ENCODE measurements around the gene OLFM1.
"Not testable (repeated sequence)": the region's sequence is repeated elsewhere in the genome, so short reads cannot be mapped to it uniquely, and the experiment has no call there.

The OLFM1 gene

GRCh38 chr9:135156525-135157510, 69.3 kb downstream of the OLFM1 start:
- Histone ChIP-seq H3K27me3 (ENCODE audit: control insufficient read depth, insufficient read depth, low read length) (no peaks in the 10 kb centered on the region), H3K4me1 (ENCODE audit: control insufficient read depth, low read depth, low read length) (peaks cover 7% of the 10 kb centered on the region), H3K9me3 (ENCODE audit: control insufficient read depth, low read depth, low read length) (no peaks in the 10 kb centered on the region), H3K36me3 (ENCODE audit: control insufficient read depth, low read depth, low read length) (no peaks in the 10 kb centered on the region), H3K27ac (ENCODE audit: low read length) (no peak overlapping the region), H3K4me3 (ENCODE audit: low read length) (no peak overlapping the region), H3K9ac (ENCODE audit: low read length) (no peak overlapping the region)

- Histone ChIP-seq H3K36me3 (ENCODE audit: control insufficient read depth, low read depth, low read length) (no peaks in the 10 kb centered on the region), H3K9ac (ENCODE audit: low read length) (no peak overlapping the region), H3K27me3 (ENCODE audit: control insufficient read depth, insufficient read depth, low read length) (no peaks in the 10 kb centered on the region), H3K4me3 (ENCODE audit: low read length) (no peak overlapping the region), H3K4me1 (ENCODE audit: control insufficient read depth, low read depth, low read length) (peaks cover 2% of the 10 kb centered on the region), H3K27ac (ENCODE audit: low read length) (no peak overlapping the region), H3K9me3 (ENCODE audit: control insufficient read depth, low read depth, low read length) (no peaks in the 10 kb centered on the region)
Measured at GRCh38 chr9:135157856-135158563, 70.5 kb downstream of the OLFM1 start.

DNA sequence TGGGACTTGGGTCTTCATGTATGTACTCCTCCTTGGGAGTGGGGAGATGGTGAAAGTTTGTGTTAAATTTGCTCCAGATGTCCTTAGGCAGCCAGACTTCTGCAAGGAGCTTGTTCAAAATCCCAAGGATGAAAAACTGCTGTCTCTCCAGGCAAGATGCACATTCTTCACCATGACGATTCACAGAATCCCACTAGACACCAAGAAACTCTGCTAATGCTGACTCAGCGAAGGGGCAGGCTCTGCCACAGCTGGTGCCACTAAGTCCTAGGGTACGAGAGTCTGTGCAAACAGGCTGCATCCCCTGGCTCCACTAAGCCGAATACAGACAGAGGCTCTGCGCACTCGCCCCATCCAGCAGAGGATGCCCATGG, 71.1 kb downstream of the OLFM1 start:
- no peak overlapping the region for H3K27ac ChIP-seq (ENCODE audit: low read length)
- no peak overlapping the region for H3K9ac ChIP-seq (ENCODE audit: low read length)
- no peaks in the 10 kb centered on the region for H3K4me1 ChIP-seq (ENCODE audit: control insufficient read depth, low read depth, low read length)
- H3K4me3 ChIP-seq (ENCODE audit: low read length), result no peak overlapping the region
- no peaks in the 10 kb centered on the region for H3K9me3 ChIP-seq (ENCODE audit: control insufficient read depth, low read depth, low read length)
- H3K36me3 ChIP-seq (ENCODE audit: control insufficient read depth, low read depth, low read length), result no peaks in the 10 kb centered on the region
- no peaks in the 10 kb centered on the region for H3K27me3 ChIP-seq (ENCODE audit: control insufficient read depth, insufficient read depth, low read length)

- Histone ChIP-seq H3K4me1 (ENCODE audit: control insufficient read depth, low read depth, low read length) (peaks cover 5% of the 10 kb centered on the region), H3K36me3 (ENCODE audit: control insufficient read depth, low read depth, low read length) (no peaks in the 10 kb centered on the region), H3K9ac (ENCODE audit: low read length) (no peak overlapping the region), H3K27me3 (ENCODE audit: control insufficient read depth, insufficient read depth, low read length) (peaks cover 5% of the 10 kb centered on the region), H3K9me3 (ENCODE audit: control insufficient read depth, low read depth, low read length) (no peaks in the 10 kb centered on the region), H3K4me3 (ENCODE audit: low read length) (no peak overlapping the region), H3K27ac (ENCODE audit: low read length) (no peak overlapping the region)
Measured at GRCh38 chr9:135159801-135160200, 72.3 kb downstream of the OLFM1 start.

- H3K9ac ChIP-seq (ENCODE audit: low read length), result no peak overlapping the region
- H3K27me3 ChIP-seq (ENCODE audit: control insufficient read depth, insufficient read depth, low read length), result peaks cover 5% of the 10 kb centered on the region
- no peak overlapping the region for H3K4me3 ChIP-seq (ENCODE audit: low read length)
- H3K27ac ChIP-seq (ENCODE audit: low read length), result no peak overlapping the region
- H3K9me3 ChIP-seq (ENCODE audit: control insufficient read depth, low read depth, low read length), result no peaks in the 10 kb centered on the region
- no peaks in the 10 kb centered on the region for H3K36me3 ChIP-seq (ENCODE audit: control insufficient read depth, low read depth, low read length)
- H3K4me1 ChIP-seq (ENCODE audit: control insufficient read depth, low read depth, low read length), result peaks cover 11% of the 10 kb centered on the region
Measured at GRCh38 chr9:135160862-135161261, 73.4 kb downstream of the OLFM1 start.

DNA sequence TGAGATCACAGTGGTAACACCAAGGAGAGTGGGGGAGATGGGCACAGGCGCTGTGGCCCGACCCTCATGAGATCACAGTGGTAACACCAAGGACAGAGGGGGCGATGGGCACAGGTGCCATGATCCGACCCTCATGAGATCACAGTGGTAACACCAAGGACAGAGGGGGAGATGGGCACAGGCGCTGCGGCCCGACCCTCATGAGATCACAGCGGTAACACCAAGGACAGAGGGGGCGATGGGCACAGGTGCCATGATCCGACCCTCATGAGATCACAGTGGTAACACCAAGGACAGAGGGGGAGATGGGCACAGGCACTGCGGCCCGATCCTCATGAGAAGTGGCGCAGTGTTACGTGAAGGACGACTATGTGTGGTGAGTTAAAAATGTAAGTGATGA, 75.1 kb downstream of the OLFM1 start:
- H3K36me3 ChIP-seq (ENCODE audit: control insufficient read depth, low read depth, low read length); H3K9ac ChIP-seq (ENCODE audit: low read length); H3K27ac ChIP-seq (ENCODE audit: low read length); H3K4me3 ChIP-seq (ENCODE audit: low read length); H3K9me3 ChIP-seq (ENCODE audit: control insufficient read depth, low read depth, low read length); H3K27me3 ChIP-seq (ENCODE audit: control insufficient read depth, insufficient read depth, low read length): not testable (repeated sequence)
- peaks cover 15% of the 10 kb centered on the region for H3K4me1 ChIP-seq (ENCODE audit: control insufficient read depth, low read depth, low read length)

DNA sequence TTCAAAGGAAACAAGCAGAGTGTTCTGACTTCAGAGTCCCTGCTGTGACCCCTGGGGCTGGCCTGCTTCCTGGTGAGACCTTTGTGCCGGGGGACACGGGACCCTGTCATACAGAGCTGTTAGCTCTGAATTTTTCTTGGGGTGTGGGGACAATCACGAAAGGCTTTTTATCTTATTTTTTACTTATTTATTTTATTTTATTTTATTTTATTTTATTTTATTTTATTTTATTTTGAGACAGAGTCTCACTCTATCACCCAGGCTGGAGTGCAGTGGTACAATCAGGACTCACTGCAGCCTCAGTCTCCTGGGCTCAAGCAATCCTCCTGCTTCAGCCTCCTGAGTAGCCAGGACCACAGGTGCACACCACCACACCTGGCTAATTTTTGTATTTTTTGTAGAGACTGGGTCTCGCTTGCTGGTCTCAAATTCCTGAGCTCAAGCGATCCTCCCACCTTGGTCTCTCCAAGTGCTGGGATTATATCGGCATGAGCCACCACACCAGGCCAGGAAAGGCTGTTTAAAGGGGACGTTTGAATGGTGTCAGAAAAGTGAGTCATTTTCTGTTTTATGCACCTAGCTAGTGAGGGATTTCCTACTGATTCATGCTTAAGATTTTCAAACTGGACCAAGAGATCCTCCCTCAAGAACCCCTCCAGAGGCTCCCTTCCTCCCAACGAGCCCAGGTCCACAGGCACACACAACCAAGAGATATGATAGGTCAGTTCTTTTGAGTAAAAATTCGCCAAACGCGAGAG, 75.7 kb downstream of the OLFM1 start:
- no peaks in the 10 kb centered on the region for H3K36me3 ChIP-seq (ENCODE audit: control insufficient read depth, low read depth, low read length)
- H3K27ac ChIP-seq (ENCODE audit: low read length), result no peak overlapping the region
- H3K4me3 ChIP-seq (ENCODE audit: low read length), result no peak overlapping the region
- H3K9me3 ChIP-seq (ENCODE audit: control insufficient read depth, low read depth, low read length), result no peaks in the 10 kb centered on the region
- H3K27me3 ChIP-seq (ENCODE audit: control insufficient read depth, insufficient read depth, low read length), result peaks cover 5% of the 10 kb centered on the region
- no peak overlapping the region for H3K9ac ChIP-seq (ENCODE audit: low read length)
- H3K4me1 ChIP-seq (ENCODE audit: control insufficient read depth, low read depth, low read length), result peaks cover 15% of the 10 kb centered on the region

DNA sequence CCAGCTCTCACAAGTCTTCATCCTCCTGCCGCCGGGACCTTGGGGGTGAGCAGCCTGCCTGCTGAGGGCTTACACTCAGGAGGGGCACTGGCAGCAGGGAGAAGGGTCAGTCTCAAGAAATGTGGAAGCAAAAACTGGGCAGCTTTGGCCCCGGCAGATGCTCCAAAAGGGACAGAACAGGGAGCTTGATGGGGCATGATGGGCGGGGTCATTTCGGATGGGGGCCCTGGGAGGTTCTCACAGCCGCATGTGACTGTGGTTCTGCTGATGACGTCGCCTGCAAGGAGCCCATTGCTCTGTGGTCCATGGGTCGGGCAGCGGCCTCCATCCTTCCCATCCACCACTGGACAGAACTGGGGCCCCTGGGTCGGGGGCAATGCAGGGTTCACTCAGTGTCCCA, 76.6 kb downstream of the OLFM1 start:
- Histone ChIP-seq H3K4me1 (ENCODE audit: control insufficient read depth, low read depth, low read length) (peaks cover 15% of the 10 kb centered on the region), H3K4me3 (ENCODE audit: low read length) (no peak overlapping the region), H3K9me3 (ENCODE audit: control insufficient read depth, low read depth, low read length) (no peaks in the 10 kb centered on the region), H3K36me3 (ENCODE audit: control insufficient read depth, low read depth, low read length) (no peaks in the 10 kb centered on the region), H3K9ac (ENCODE audit: low read length) (no peak overlapping the region), H3K27ac (ENCODE audit: low read length) (no peak overlapping the region), H3K27me3 (ENCODE audit: control insufficient read depth, insufficient read depth, low read length) (peaks cover 5% of the 10 kb centered on the region)

DNA sequence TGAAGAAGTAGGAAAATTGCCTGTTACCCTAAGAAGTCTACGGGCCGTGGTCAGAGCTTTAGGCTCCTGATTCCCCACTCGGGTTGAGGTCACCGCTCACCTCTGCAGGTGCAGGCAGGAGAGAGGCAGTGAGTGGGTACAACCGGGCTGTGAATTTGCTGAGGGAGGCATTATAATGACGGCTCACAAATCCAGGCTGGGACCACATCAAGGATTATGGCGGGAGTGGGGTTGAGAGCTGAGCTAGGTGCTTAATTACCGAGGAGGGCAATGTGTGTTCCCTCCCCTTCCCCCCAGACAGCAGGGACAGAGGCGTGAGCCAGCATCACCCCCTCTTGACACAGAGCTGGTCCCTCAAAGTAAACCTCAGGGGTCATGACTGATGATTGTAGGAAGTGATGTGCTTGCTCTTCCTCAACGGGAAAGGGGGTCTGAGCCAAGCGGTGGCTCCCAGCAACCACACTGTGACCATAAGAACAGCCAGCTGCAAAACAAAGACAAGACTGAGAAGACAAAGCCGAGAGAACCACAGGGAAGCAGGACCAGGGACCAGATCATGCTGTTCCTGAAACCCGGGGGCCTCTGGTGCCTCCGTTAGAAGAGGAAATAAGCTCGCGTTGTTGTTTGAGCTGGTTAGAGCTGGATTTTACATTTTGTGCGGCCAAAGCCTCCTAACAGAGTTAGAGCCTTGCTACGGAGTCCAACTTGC, 77.7 kb downstream of the OLFM1 start:
- Histone ChIP-seq H3K27me3 (ENCODE audit: control insufficient read depth, insufficient read depth, low read length) (peaks cover 5% of the 10 kb centered on the region), H3K27ac (ENCODE audit: low read length) (no peak overlapping the region), H3K4me3 (ENCODE audit: low read length) (no peak overlapping the region), H3K36me3 (ENCODE audit: control insufficient read depth, low read depth, low read length) (no peaks in the 10 kb centered on the region), H3K9ac (ENCODE audit: low read length) (no peak overlapping the region), H3K4me1 (ENCODE audit: control insufficient read depth, low read depth, low read length) (peaks cover 15% of the 10 kb centered on the region), H3K9me3 (ENCODE audit: control insufficient read depth, low read depth, low read length) (no peaks in the 10 kb centered on the region)

GRCh38 chr9:135165756-135166519, 78.5 kb downstream of the OLFM1 start:
- H3K4me3 ChIP-seq (ENCODE audit: low read length), result no peak overlapping the region
- peaks cover 5% of the 10 kb centered on the region for H3K27me3 ChIP-seq (ENCODE audit: control insufficient read depth, insufficient read depth, low read length)
- H3K36me3 ChIP-seq (ENCODE audit: control insufficient read depth, low read depth, low read length), result no peaks in the 10 kb centered on the region
- H3K4me1 ChIP-seq (ENCODE audit: control insufficient read depth, low read depth, low read length), result peaks cover 15% of the 10 kb centered on the region
- no peak overlapping the region for H3K27ac ChIP-seq (ENCODE audit: low read length)
- no peak overlapping the region for H3K9ac ChIP-seq (ENCODE audit: low read length)
- H3K9me3 ChIP-seq (ENCODE audit: control insufficient read depth, low read depth, low read length), result no peaks in the 10 kb centered on the region

Data from iPS-18a (cell line).